Measurements from ENCODE around the gene PIWIL1. TPM values are rescaled to one million over a fixed set of nuclear protein-coding genes. Genes with fewer than 3 reads are reported as not detected.

The PIWIL1 gene
- total and polyA plus RNA-seq, 2 of the 4 experiments (the other 2 are of a cell fraction) = not detected

- CTCF ChIA-PET = no interaction called here
Observed at GRCh38 chr12:130298322-130299021, 39.2 kb upstream of the PIWIL1 start.

More at GRCh38 chr12:130298322-130299021, 39.2 kb upstream of the PIWIL1 start:
- H3K14ac ChIP-seq (replicated peaks; ENCODE audit: low read depth, low read length) = no peak overlapping the region
- no peak overlapping the region for H2BK120ac ChIP-seq (ENCODE audit: low read depth, low read length)
- H3K56ac ChIP-seq (ENCODE audit: extremely low read depth, insufficient read depth, low read length) = no peak overlapping the region
- dilution Hi-C loops (cut with HindIII; ENCODE audit: low sequenced_read_pairs, unreplicated experiment) = no loop called here
- H3K4me1 ChIP-seq (ENCODE audit: control insufficient read depth, insufficient read depth, low read length) = no peaks in the 10 kb centered on the region
- no TSS peak for BruUV-seq (replicated peaks)
- H3K79me1 ChIP-seq (ENCODE audit: low read depth in 1 of 2, low read length in 2 of 2) = no peaks in the 10 kb centered on the region
- no peak overlapping the region for H4K5ac ChIP-seq (ENCODE audit: low read depth, low read length)
- H3K27me3 ChIP-seq (ENCODE audit: control insufficient read depth, insufficient read depth, low read length) = no peaks in the 10 kb centered on the region
- no peak overlapping the region for H2BK20ac ChIP-seq (ENCODE audit: low read depth, low read length)
- no peak overlapping the region for H3K23ac ChIP-seq (ENCODE audit: low read depth, low read length)
- in situ Hi-C loops (cut with MboI; ENCODE audit: low sequenced_read_pairs) = no loop called here
- no peak overlapping the region for H2AK9ac ChIP-seq (replicated peaks; ENCODE audit: low read depth, low read length, poor library complexity)
- H2BK15ac ChIP-seq (ENCODE audit: low read depth, low read length) = no peak overlapping the region
- H4K8ac ChIP-seq (ENCODE audit: low read depth in 2 of 2, low read length in 2 of 2) = no peak overlapping the region
- H3K9me3 ChIP-seq (ENCODE audit: control insufficient read depth, insufficient read depth, low read length) = peaks cover 35% of the 10 kb centered on the region
- intact Hi-C loops (cut with micrococcal nuclease) = no loop called here
- no peak for DNase-seq
- H2BK5ac ChIP-seq (ENCODE audit: low read depth, low read length, poor library complexity, severe bottlenecking) = no peak overlapping the region
- no peak overlapping the region for H3K4me3 ChIP-seq (ENCODE audit: insufficient read depth, low read depth, low read length)
- no peak overlapping the region for H3K4ac ChIP-seq (ENCODE audit: low read depth, low read length)
- H2AK5ac ChIP-seq (ENCODE audit: low read depth, low read length) = no peak overlapping the region
- H3K18ac ChIP-seq (ENCODE audit: low read depth, low read length) = no peak overlapping the region
- no peaks in the 10 kb centered on the region for H3K36me3 ChIP-seq (ENCODE audit: control insufficient read depth, insufficient read depth, low read length)
- no peak overlapping the region for H3K4me2 ChIP-seq (ENCODE audit: low read depth, low read length)
- no peak for ATAC-seq (ENCODE audit: low read depth)
- H4K91ac ChIP-seq (ENCODE audit: insufficient read depth, low read depth, low read length) = no peak overlapping the region
- H3K9me1 ChIP-seq (ENCODE audit: insufficient read depth, low read length) = no peaks in the 10 kb centered on the region
- no peak overlapping the region for H3K9ac ChIP-seq (ENCODE audit: low read depth, low read length)
- no CpG with 5 or more reads among the region's 5 CpGs for WGBS, 2 experiments (ENCODE audit: extremely low coverage in 2 of 2, insufficient read length in 1 of 2)
- no peak overlapping the region for H3K27ac ChIP-seq (ENCODE audit: insufficient read depth, low read length)
- H2AFZ ChIP-seq (replicated peaks; ENCODE audit: low read length, poor library complexity) = no peak overlapping the region
- POLR2A ChIA-PET (ENCODE audit: unreplicated experiment) = no interaction called here
- TF ChIP-seq MAZ (IDR thresholded peaks at IDR 0.05; ENCODE audit: borderline replicate concordance, low read depth, low read length) = no peak
- no peak for TF ChIP-seq CHD1 (IDR thresholded peaks at IDR 0.05; ENCODE audit: low read depth, low read length)
- TF ChIP-seq RAD21 (IDR thresholded peaks at IDR 0.05; ENCODE audit: low read length) = no peak
- TF ChIP-seq USF2 (IDR thresholded peaks at IDR 0.05; ENCODE audit: low read depth, low read length) = no peak
- no peak for TF ChIP-seq RCOR1 (IDR thresholded peaks at IDR 0.05; ENCODE audit: insufficient replicate concordance, low read length)
- no peak for TF ChIP-seq RFX5 (IDR thresholded peaks at IDR 0.05; ENCODE audit: low read depth, low read length)
- no peak for TF ChIP-seq NFE2L2 (IDR thresholded peaks at IDR 0.05; ENCODE audit: low read depth, low read length)
- TF ChIP-seq FOS (IDR thresholded peaks at IDR 0.05; ENCODE audit: low read depth, low read length) = no peak
- TF ChIP-seq CEBPB (IDR thresholded peaks at IDR 0.05; ENCODE audit: low read depth, low read length) = no peak
- TF ChIP-seq BHLHE40 (IDR thresholded peaks at IDR 0.05; ENCODE audit: low read depth, low read length) = no peak
- TF ChIP-seq POLR2A (IDR thresholded peaks at IDR 0.05; ENCODE audit: low read depth, low read length) = no peak
- no peak for TF ChIP-seq SMC3 (IDR thresholded peaks at IDR 0.05; ENCODE audit: low read depth, low read length)
- TF ChIP-seq MAFK (IDR thresholded peaks at IDR 0.05; ENCODE audit: low read depth, low read length) = no peak
- no peak for TF ChIP-seq ELK1 (IDR thresholded peaks at IDR 0.05; ENCODE audit: borderline replicate concordance, low read depth, low read length)
- TF ChIP-seq MXI1 (IDR thresholded peaks at IDR 0.05; ENCODE audit: borderline replicate concordance, low read depth, low read length) = no peak
- TF ChIP-seq CTCF (conservative IDR thresholded peaks at IDR 0.05; ENCODE audit: low read depth, low read length) = no peak
- H4K20me1 ChIP-seq (ENCODE audit: insufficient read depth, low read length) = no peaks in the 10 kb centered on the region

All from IMR-90 (cell line).